Subcutaneous adipose tissue (tissue), 4 donors: ENCODE measurements around the gene PIGZ. TPM values are rescaled to one million over a fixed set of nuclear protein-coding genes. Genes with fewer than 3 reads are reported as not detected.

Source experiments
- CTCF ChIP-seq: fragments of 450-650 bp; IDR thresholded peaks from one replicate; pipeline ENCODE4 v1.5.1; 2016; ENCODE audit warnings: low read depth, mild to moderate bottlenecking, control low read depth, antibody characterized with exemption, moderate library complexity
- total RNA-seq, 4 donors: library from RNA; depleted of rRNA; stranded (reverse); fragments of >200 nt; gene quantifications; one replicate each; pipeline ENCODE4 v1.1.0, GENCODE V29; 2016

Gene PIGZ
- total RNA-seq, 4 donors from 2014 or later, result 8.8 to 18.5 (median 17.0) TPM

GRCh38 chr3:196931828-196932587, 36.6 kb downstream of the PIGZ start:
- no peak for TF ChIP-seq CTCF

- TF ChIP-seq CTCF, result no peak
Measured at GRCh38 chr3:196931157-196931556, 37.5 kb downstream of the PIGZ start.

GRCh38 chr3:196927571-196928453, 40.8 kb downstream of the PIGZ start:
- no peak for TF ChIP-seq CTCF

GRCh38 chr3:196920733-196921132, 47.9 kb downstream of the PIGZ start:
- TF ChIP-seq CTCF, result no peak

- no peak for TF ChIP-seq CTCF
Measured at GRCh38 chr3:196918968-196919367, 49.7 kb downstream of the PIGZ start.

GRCh38 chr3:196916995-196917394, 51.6 kb downstream of the PIGZ start:
- TF ChIP-seq CTCF, result no peak

GRCh38 chr3:196916221-196916620, 52.4 kb downstream of the PIGZ start:
- no peak for TF ChIP-seq CTCF
